ENCODE measurements around the gene SUGCT. TPM values are rescaled to one million over a fixed set of nuclear protein-coding genes. Genes with fewer than 3 reads are reported as not detected.
A peak's percentile ranks its signal among the peaks of the same experiment; 100 is the strongest.

SUGCT gene
- total RNA-seq, 1 donor: 6.7 TPM

DNA sequence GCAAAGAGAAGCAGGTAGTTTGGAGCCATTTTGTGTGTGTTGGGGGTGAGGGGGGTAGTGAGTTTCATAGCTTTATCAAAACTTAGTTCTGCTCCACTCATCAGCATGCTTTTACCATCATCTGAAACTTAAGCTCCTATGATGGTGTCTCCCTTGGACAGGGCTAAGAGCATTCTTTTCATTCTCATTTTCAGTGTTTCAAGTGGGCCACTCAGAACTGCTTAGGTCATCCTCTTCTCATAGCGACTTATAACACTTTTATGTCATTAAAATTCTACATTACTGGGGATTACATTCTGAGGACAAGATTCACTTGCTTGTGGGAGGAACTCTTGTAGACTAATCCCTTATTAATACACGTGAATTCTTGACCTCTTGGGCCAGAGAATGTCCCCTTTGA, 649.4 kb downstream of the SUGCT start:
- no peak for DNase-seq (ENCODE audit: low read depth)
- TF ChIP-seq CTCF (IDR thresholded peaks at IDR 0.05; ENCODE audit: insufficient read depth, low read length): no peak
- H3K4me3 ChIP-seq (ENCODE audit: low read depth, low read length): no peak overlapping the region

GRCh38 chr7:40786909-40787308, 652.1 kb downstream of the SUGCT start:
- no peak overlapping the region for H3K4me3 ChIP-seq (ENCODE audit: low read depth, low read length)
- TF ChIP-seq CTCF (IDR thresholded peaks at IDR 0.05; ENCODE audit: insufficient read depth, low read length): no peak
- no peak for DNase-seq (ENCODE audit: low read depth)

GRCh38 chr7:40793132-40793531, 658.3 kb downstream of the SUGCT start:
- peak; percentile 50 for DNase-seq (ENCODE audit: low read depth)
- no peak overlapping the region for H3K4me3 ChIP-seq (ENCODE audit: low read depth, low read length)
- no peak for TF ChIP-seq CTCF (IDR thresholded peaks at IDR 0.05; ENCODE audit: insufficient read depth, low read length)

DNA sequence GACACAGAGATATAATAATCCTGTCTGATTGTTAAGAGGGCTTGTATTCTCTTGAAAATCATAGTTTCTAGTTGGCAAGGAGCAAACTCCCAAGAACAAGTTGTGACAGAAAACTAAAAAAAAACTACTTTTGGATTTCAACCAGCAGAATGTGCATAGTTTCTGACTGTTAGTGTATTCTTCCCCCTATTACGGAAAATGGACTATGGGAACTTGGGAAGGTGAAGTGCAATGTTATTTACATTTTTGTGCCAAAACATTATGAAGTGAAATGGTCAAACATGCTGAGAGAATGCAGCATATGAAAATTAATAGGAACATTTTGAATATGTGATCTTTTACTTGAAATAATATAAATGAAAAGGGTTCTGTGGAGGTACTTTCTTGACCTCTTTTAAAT, 660.8 kb downstream of the SUGCT start:
- TF ChIP-seq CTCF (IDR thresholded peaks at IDR 0.05; ENCODE audit: insufficient read depth, low read length): no peak
- peak; percentile 29 for DNase-seq (ENCODE audit: low read depth)

GRCh38 chr7:40796723-40797122, 661.9 kb downstream of the SUGCT start:
- DNase-seq (ENCODE audit: low read depth): no peak
- H3K4me3 ChIP-seq (ENCODE audit: low read depth, low read length): no peak overlapping the region
- no peak for TF ChIP-seq CTCF (IDR thresholded peaks at IDR 0.05; ENCODE audit: insufficient read depth, low read length)

More for the DNA sequence above, 660.8 kb downstream of the SUGCT start:
- H3K4me3 ChIP-seq (ENCODE audit: low read depth, low read length): no peak overlapping the region

DNA sequence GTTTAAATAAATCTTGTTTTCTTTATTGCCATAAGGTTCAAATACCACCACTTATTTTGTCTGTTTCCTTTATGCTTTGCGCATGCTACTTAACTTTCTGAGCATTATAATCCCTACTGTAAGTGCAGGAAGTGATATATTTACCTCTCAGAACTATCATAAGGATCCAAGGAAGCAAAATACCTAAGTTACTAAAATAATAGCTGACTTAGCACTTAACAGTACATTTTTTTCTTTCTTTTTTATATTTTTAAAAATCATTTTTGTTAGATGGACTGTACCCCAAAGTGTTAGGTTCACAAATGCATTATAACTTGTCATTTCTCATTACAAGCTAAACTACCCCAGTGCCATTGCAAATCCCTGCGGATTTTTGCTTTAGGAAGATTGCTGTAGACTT, 663.8 kb downstream of the SUGCT start:
- no peak for TF ChIP-seq CTCF (IDR thresholded peaks at IDR 0.05; ENCODE audit: insufficient read depth, low read length)
- no peak for DNase-seq (ENCODE audit: low read depth)
- no peak overlapping the region for H3K4me3 ChIP-seq (ENCODE audit: low read depth, low read length)
